ENCODE results near the gene KRTAP2-3.

GRCh38 chr17:41058741-41059140 lies 1.2 kb downstream of the KRTAP2-3 start:
- no peak for TF ChIP-seq YY1 (IDR thresholded peaks at IDR 0.05; ENCODE audit: extremely low read depth, insufficient replicate concordance, low read depth, low read length)
- no peak for TF ChIP-seq EZH2phosphoT487 (IDR thresholded peaks at IDR 0.05; ENCODE audit: borderline replicate concordance)

All from HCT116 (cell line).